Ovary (tissue), 3 donors: ENCODE data around the gene C1QL4.

Experiments used
- EP300 ChIP-seq: sonication (generic); formaldehyde crosslinking; IDR thresholded peaks from one replicate; pipeline ENCODE4 v1.6.1; 2017; ENCODE audit warnings: antibody characterized with exemption
- POLR2A ChIP-seq: fragments of 450-650 bp; IDR thresholded peaks from one replicate; pipeline ENCODE4 v1.6.1; 2017; ENCODE audit warnings: antibody characterized with exemption, mild to moderate bottlenecking, moderate library complexity
- TF ChIP-seq, protein P1 (sequence below), 3 donors: fragments of 450-650 bp in 2 of 3; fragments of 200-600 bp in 1 of 3; IDR thresholded peaks; one replicate each; pipeline versions ENCODE4 v1.5.1 to v1.8.0; 2016 to 2022; ENCODE audit warnings: antibody characterized with exemption in 3 of 3, mild to moderate bottlenecking in 1 of 3
- donor health status: DM: no; HTN: no; CAD: no.

DNA sequence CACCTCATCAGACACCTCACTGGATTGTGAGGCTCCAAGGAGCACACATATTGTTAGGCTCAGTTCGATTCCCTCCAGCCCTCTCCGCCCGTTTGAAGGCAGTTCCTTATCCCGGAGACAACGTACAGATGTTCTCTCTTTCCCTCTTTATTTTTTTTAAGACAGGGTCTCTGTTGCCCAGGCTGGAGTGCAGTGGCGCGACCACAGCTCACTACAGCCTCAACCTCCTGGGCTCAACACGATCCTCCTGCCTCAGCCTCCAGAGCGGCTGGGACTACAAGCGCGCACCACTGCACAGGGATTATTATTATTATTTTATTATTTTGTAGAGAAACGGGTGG is 14.7 kb downstream of the C1QL4 start:
- TF ChIP-seq, protein P1, sequence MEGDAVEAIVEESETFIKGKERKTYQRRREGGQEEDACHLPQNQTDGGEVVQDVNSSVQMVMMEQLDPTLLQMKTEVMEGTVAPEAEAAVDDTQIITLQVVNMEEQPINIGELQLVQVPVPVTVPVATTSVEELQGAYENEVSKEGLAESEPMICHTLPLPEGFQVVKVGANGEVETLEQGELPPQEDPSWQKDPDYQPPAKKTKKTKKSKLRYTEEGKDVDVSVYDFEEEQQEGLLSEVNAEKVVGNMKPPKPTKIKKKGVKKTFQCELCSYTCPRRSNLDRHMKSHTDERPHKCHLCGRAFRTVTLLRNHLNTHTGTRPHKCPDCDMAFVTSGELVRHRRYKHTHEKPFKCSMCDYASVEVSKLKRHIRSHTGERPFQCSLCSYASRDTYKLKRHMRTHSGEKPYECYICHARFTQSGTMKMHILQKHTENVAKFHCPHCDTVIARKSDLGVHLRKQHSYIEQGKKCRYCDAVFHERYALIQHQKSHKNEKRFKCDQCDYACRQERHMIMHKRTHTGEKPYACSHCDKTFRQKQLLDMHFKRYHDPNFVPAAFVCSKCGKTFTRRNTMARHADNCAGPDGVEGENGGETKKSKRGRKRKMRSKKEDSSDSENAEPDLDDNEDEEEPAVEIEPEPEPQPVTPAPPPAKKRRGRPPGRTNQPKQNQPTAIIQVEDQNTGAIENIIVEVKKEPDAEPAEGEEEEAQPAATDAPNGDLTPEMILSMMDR (IDR thresholded peaks at IDR 0.05): no peak
- TF ChIP-seq POLR2A: no peak
- no peak for TF ChIP-seq EP300
